T-cell (primary cell): ENCODE results near the gene SMPDL3A. TPM values are rescaled to one million over a fixed set of nuclear protein-coding genes. Genes with fewer than 3 reads are reported as not detected.

Experiments
- ATAC-seq, 4 experiments: fragments of 200-7000 bp in 3 of 4; fragments of 150-1000 bp in 1 of 4; cut with Tn5 transposase; replicated peaks in 1 of 4; 1 replicate in 3 of 4; 2 replicates in 1 of 4; pipeline ENCODE4 v1.10.0; 2021; ENCODE audit warnings: moderate library complexity in 3 of 4, mild to moderate bottlenecking in 2 of 4, moderate number of reproducible peaks in 1 of 4
- CTCF ChIA-PET, 2 donors: fragments of 300-600 bp; sonication (Branson Sonifier 250); formaldehyde crosslinking; loops; one replicate each; lab custom pipeline; 2022; ENCODE audit warnings: antibody characterized with exemption in 2 of 2; lab: Charles Lee
- POLR2A ChIA-PET, 2 donors: fragments of 300-600 bp; sonication (Branson Sonifier 250); formaldehyde crosslinking; loops; one replicate each; lab custom pipeline; 2022; ENCODE audit warnings: antibody characterized with exemption in 2 of 2; lab: Charles Lee
- DNase-seq, 35 experiments: peaks; one replicate each; pipeline versions ENCODE4 v3.0.0 to v3.0.0-alpha.2; 2013 to 2023
- H3K27ac ChIP-seq: one replicate; pipeline ENCODE4 v1.5.1; 2013; ENCODE audit warnings: low read length
- H3K27me3 ChIP-seq, 2 experiments: replicated peaks in 1 of 2; 1 replicate in 1 of 2; 2 replicates in 1 of 2; pipeline versions ENCODE4 v1.6.1 to v1.7.0; 2013; ENCODE audit warnings: low read length in 1 of 2, mixed read lengths in 1 of 2; ENCODE audit not compliant: control insufficient read depth in 2 of 2, insufficient read depth in 2 of 2; ENCODE audit errors: extremely low read depth in 1 of 2
- H3K36me3 ChIP-seq, 2 donors: 1 replicate in 1 of 2; 2 replicates in 1 of 2; pipeline versions ENCODE4 v1.6.1 to v1.7.0; 2013; ENCODE audit warnings: low read length in 1 of 2; ENCODE audit not compliant: control insufficient read depth in 2 of 2, insufficient read depth in 1 of 2; ENCODE audit errors: extremely low read depth in 1 of 2
- H3K4me1 ChIP-seq, 2 experiments: 1 replicate in 1 of 2; 2 replicates in 1 of 2; pipeline versions ENCODE4 v1.6.1 to v1.7.0; 2013; ENCODE audit warnings: low read length in 2 of 2, mixed read lengths in 1 of 2; ENCODE audit not compliant: insufficient read depth in 2 of 2, control insufficient read depth in 1 of 2; ENCODE audit errors: extremely low read depth in 1 of 2
- H3K4me3 ChIP-seq, 2 donors: 1 replicate in 1 of 2; 2 replicates in 1 of 2; pipeline versions ENCODE4 v1.5.1 to v1.7.0; 2013; ENCODE audit warnings: mild to moderate bottlenecking in 2 of 2, low read length in 1 of 2, moderate library complexity in 1 of 2; ENCODE audit not compliant: control insufficient read depth in 1 of 2; ENCODE audit errors: extremely low read depth in 1 of 2
- H3K9me3 ChIP-seq: 2 replicates; pipeline ENCODE4 v1.7.0; 2013
- H3K27ac Mint-ChIP-seq, 2 donors: one replicate each; pipeline ENCODE4 v1.8.0; 2020 to 2021; ENCODE audit warnings: mild to moderate bottlenecking in 2 of 2, mixed read lengths in 2 of 2
- H3K27me3 Mint-ChIP-seq, 2 donors: one replicate each; pipeline ENCODE4 v1.8.0; 2021 to 2022; ENCODE audit warnings: mixed read lengths in 2 of 2
- H3K36me3 Mint-ChIP-seq: one replicate; pipeline ENCODE4 v1.8.0; 2021; ENCODE audit warnings: mixed read lengths
- H3K4me1 Mint-ChIP-seq, 3 donors: one replicate each; pipeline ENCODE4 v1.8.0; 2020 to 2022; ENCODE audit warnings: mixed read lengths in 3 of 3, mild to moderate bottlenecking in 1 of 3
- H3K4me3 Mint-ChIP-seq, 3 donors: one replicate each; pipeline ENCODE4 v1.8.0; 2020 to 2022; ENCODE audit warnings: mild to moderate bottlenecking in 3 of 3, mixed read lengths in 3 of 3, moderate library complexity in 3 of 3
- H3K9me3 Mint-ChIP-seq, 3 donors: one replicate each; pipeline ENCODE4 v1.8.0; 2020 to 2022; ENCODE audit warnings: mixed read lengths in 3 of 3
- WGBS: methylation state at CpG from one replicate; pipeline ENCODE4 v1.1.5; 2013; ENCODE audit warnings: missing lambda C conversion rate; ENCODE audit not compliant: insufficient coverage; 5-methylcytosine and 5-hydroxymethylcytosine counted together
- total RNA-seq, 35 experiments: library from RNA in 6 of 35; stranded (reverse) in 6 of 35; fragments of 120-200 nt in 1 of 35; gene quantifications; one replicate each; pipeline versions ENCODE4 v1.2.1 to v1.2.4 and lab custom pipeline; 2013 to 2026

SMPDL3A gene
- total RNA-seq, 5 donors from 2014 or later (not counting 1 experiment from before 2014, with no cell fraction given) = 0.16 TPM; not detected in 4

DNA sequence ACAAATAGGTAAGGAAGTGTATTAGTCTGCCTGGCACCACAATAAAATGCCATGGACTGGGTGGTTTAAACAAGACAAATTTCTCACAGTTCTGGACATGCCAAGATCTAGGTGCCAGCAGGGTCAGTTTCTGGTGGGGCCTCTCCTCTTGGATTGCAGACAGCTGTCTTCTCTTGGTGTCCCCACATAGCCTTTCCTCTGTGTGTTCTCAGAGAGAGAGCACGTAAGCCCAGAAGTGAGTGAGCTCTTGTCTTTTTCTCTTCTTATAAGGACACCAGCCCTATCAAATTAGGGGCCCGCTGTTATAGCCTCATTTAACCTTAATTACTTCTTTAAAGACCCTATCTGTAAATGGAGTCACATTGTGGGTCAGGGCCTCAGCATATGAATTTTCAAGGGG, 28.3 kb downstream of the SMPDL3A start:
- H3K27me3 Mint-ChIP-seq = no peaks in the 10 kb centered on the region
- H3K27me3 ChIP-seq = no peaks in the 10 kb centered on the region
- no peak for ATAC-seq
- no peak overlapping the region for H3K4me3 ChIP-seq
- no peak overlapping the region for H3K27ac Mint-ChIP-seq
- CTCF ChIA-PET = no interaction called here
- H3K9me3 ChIP-seq = no peaks in the 10 kb centered on the region
- no peaks in the 10 kb centered on the region for H3K36me3 Mint-ChIP-seq
- POLR2A ChIA-PET = no interaction called here
- H3K4me3 Mint-ChIP-seq = no peak overlapping the region
- no peaks in the 10 kb centered on the region for H3K4me1 ChIP-seq
- H3K4me1 Mint-ChIP-seq = no peaks in the 10 kb centered on the region
- H3K9me3 Mint-ChIP-seq = no peaks in the 10 kb centered on the region
- WGBS = 86% methylated on average over 1 of the region's 2 CpGs
- H3K36me3 ChIP-seq = no peaks in the 10 kb centered on the region
- no peak overlapping the region for H3K27ac ChIP-seq
- no peak for DNase-seq

DNA sequence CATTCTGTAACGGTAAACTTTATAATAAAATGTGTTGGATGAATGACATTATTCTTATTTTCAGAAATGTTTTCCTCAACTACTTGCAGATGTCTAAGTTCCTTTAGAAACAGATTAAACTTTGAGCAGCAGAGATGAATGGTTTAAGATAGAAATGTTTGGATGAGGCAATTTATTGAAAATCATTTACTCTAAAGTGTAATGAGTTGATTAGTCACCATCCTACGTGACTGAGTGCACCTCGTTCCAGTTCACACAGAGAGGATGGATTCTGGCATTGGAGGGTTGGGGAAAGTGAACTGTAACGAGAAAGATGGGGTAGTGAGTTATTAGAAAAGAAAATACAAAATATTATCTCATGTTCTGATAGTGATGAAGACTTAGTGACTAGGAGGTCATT, 28.7 kb downstream of the SMPDL3A start:
- H3K4me1 ChIP-seq = no peaks in the 10 kb centered on the region
- no peaks in the 10 kb centered on the region for H3K36me3 ChIP-seq
- H3K27ac Mint-ChIP-seq = no peak overlapping the region
- no peak overlapping the region for H3K27ac ChIP-seq
- H3K4me1 Mint-ChIP-seq = no peaks in the 10 kb centered on the region
- no peaks in the 10 kb centered on the region for H3K27me3 ChIP-seq
- H3K4me3 ChIP-seq = no peak overlapping the region
- CTCF ChIA-PET = no interaction called here
- no peaks in the 10 kb centered on the region for H3K9me3 Mint-ChIP-seq
- POLR2A ChIA-PET = no interaction called here
- H3K9me3 ChIP-seq = no peaks in the 10 kb centered on the region
- ATAC-seq = no peak
- no peak for DNase-seq
- no peak overlapping the region for H3K4me3 Mint-ChIP-seq
- no peaks in the 10 kb centered on the region for H3K36me3 Mint-ChIP-seq
- H3K27me3 Mint-ChIP-seq = no peaks in the 10 kb centered on the region
- WGBS = no CpG with 5 or more reads among the region's 4 CpGs

DNA sequence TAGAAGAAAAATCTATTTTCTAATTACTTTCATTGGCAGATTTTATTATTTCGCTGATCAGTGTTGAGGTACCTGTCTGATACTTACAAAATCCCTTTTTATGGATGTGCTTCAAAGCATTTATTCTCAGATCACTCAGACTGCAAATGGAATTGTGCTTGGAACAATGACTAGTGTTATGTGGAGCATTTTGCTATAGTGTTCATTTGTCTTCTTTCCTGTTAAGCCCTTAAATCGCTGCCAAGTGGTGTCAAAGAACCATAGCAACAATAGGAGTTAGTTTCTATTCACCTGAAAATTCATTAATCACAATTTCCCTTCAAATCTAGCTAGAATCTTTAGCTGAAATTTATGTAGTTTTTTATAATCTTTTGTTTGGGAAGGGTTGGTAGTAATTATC, 29.8 kb downstream of the SMPDL3A start:
- H3K4me1 Mint-ChIP-seq = no peaks in the 10 kb centered on the region
- Histone ChIP-seq H3K36me3 (no peaks in the 10 kb centered on the region), H3K27ac (no peak overlapping the region), H3K4me1 (no peaks in the 10 kb centered on the region), H3K4me3 (no peak overlapping the region), H3K27me3 (no peaks in the 10 kb centered on the region), H3K9me3 (no peaks in the 10 kb centered on the region)
- no CpG with 5 or more reads among the region's 2 CpGs for WGBS
- H3K27ac Mint-ChIP-seq = no peak overlapping the region
- H3K36me3 Mint-ChIP-seq = no peaks in the 10 kb centered on the region
- ATAC-seq (no peak), DNase-seq (no peak)
- peaks cover 0 to 1% of the 10 kb centered on the region in 2 donors for H3K27me3 Mint-ChIP-seq
- ChIA-PET POLR2A (no interaction called here), CTCF (no interaction called here)
- H3K9me3 Mint-ChIP-seq = no peaks in the 10 kb centered on the region
- no peak overlapping the region for H3K4me3 Mint-ChIP-seq

GRCh38 chr6:122821095-122821494, 32.0 kb downstream of the SMPDL3A start:
- no peaks in the 10 kb centered on the region for H3K4me1 Mint-ChIP-seq
- ATAC-seq (no peak), DNase-seq (no peak)
- WGBS = no CpG with 5 or more reads among the region's 2 CpGs
- no peaks in the 10 kb centered on the region for H3K9me3 Mint-ChIP-seq
- H3K4me1 ChIP-seq = no peaks in the 10 kb centered on the region
- H3K27ac ChIP-seq = no peak overlapping the region
- H3K27ac Mint-ChIP-seq = no peak overlapping the region
- no peaks in the 10 kb centered on the region for H3K27me3 ChIP-seq
- no peaks in the 10 kb centered on the region for H3K36me3 ChIP-seq
- H3K9me3 ChIP-seq = no peaks in the 10 kb centered on the region
- H3K27me3 Mint-ChIP-seq = peaks cover 0 to 5% of the 10 kb centered on the region in 2 donors
- no peak overlapping the region for H3K4me3 ChIP-seq
- H3K4me3 Mint-ChIP-seq = no peak overlapping the region
- no peaks in the 10 kb centered on the region for H3K36me3 Mint-ChIP-seq
- CTCF ChIA-PET = no interaction called here
- POLR2A ChIA-PET = no interaction called here

DNA sequence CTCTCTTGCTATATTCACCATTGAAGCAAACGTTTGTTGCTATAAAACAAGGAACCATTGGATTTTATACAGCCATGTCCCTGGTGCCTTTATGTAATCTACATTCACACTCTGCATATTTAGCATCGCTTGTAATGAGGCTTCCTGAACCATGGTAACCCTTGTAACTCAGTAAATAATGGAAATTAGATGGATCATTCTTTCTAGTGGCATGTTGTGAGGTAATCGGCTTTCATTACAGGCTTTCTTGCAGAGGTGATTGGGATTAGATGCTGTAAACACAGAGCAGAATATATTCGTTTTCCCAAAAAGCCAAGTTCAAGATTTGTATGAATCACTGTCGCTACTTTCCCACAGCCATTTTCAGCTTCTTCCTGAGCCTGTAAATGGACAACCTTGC, 36.1 kb downstream of the SMPDL3A start:
- Mint-ChIP-seq H3K9me3 (no peaks in the 10 kb centered on the region), H3K4me1 (no peaks in the 10 kb centered on the region), H3K27me3 (peaks cover 0 to 7% of the 10 kb centered on the region in 2 donors), H3K27ac (no peak overlapping the region), H3K36me3 (no peaks in the 10 kb centered on the region), H3K4me3 (no peak overlapping the region)
- H3K4me3 ChIP-seq = no peak overlapping the region
- ChIA-PET POLR2A (no interaction called here), CTCF (interaction anchor here (0.6 to 0.7 kb wide), 2 partner anchors 13 to 21 kb away, joined by 3 to 5 read pairs; no protein-coding TSS in a partner anchor)
- H3K9me3 ChIP-seq = no peaks in the 10 kb centered on the region
- H3K27ac ChIP-seq = no peak overlapping the region
- H3K4me1 ChIP-seq = no peaks in the 10 kb centered on the region
- no peaks in the 10 kb centered on the region for H3K36me3 ChIP-seq
- WGBS = 90% methylated on average over 2 of the region's 5 CpGs
- ATAC-seq = no peak
- peaks cover 0 to 2% of the 10 kb centered on the region in 2 experiments for H3K27me3 ChIP-seq
- no peak for DNase-seq

DNA sequence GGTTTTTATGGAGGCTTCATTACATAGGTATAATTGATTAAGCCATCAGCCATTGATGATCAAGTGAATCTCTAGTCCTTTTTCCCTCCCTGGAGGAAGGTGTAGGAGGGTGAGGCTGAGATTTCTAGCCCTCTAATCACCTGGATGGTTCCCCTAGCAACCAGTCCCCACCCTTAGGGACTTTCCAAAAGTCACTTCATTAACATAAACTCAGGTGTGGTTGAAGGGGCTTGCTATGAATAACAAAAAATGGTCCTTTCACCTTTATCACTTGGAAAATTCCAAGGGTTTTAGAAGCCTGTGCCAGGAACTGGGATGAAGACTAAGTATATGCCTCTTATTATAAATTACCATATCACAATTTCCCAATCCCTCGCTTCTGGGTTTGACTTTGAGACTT, 40.4 kb downstream of the SMPDL3A start:
- Histone ChIP-seq H3K27ac (no peak overlapping the region), H3K4me1 (no peaks in the 10 kb centered on the region), H3K9me3 (no peaks in the 10 kb centered on the region), H3K4me3 (no peak overlapping the region), H3K27me3 (peaks cover 0 to 2% of the 10 kb centered on the region in 2 experiments), H3K36me3 (no peaks in the 10 kb centered on the region)
- WGBS = no CpG with 5 or more reads among the region's 1 CpG
- DNase-seq = no peak
- Mint-ChIP-seq H3K4me1 (no peaks in the 10 kb centered on the region), H3K36me3 (no peaks in the 10 kb centered on the region), H3K4me3 (no peak overlapping the region), H3K27ac (no peak overlapping the region), H3K27me3 (peaks cover 2 to 5% of the 10 kb centered on the region in 2 donors), H3K9me3 (no peaks in the 10 kb centered on the region)
- ChIA-PET CTCF (no interaction called here), POLR2A (no interaction called here)
- no peak for ATAC-seq

DNA sequence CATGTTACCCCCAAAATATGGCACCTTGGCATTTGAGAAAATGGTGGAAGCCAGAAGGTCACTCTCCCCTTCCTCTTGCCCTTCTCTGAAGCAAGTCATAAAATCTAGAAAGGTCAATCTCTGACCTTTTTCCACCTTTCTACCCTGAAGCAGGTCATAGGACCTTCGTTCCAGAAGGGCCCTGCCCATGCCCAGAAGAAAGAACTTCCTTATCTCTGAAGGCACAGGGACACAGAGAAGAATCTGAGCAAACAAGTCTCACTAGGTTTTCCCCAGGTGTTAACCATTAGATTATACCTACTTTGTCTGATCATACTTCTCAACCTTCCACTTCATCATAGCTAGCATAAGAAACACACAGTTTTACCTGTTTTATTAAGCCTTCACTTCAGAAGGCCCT, 42.5 kb downstream of the SMPDL3A start:
- no peaks in the 10 kb centered on the region for H3K9me3 Mint-ChIP-seq
- WGBS = 38% methylated on average over 1 of the region's 1 CpG
- H3K27ac Mint-ChIP-seq = no peak overlapping the region
- peaks cover 2% of the 10 kb centered on the region in 2 experiments for H3K27me3 ChIP-seq
- H3K4me1 Mint-ChIP-seq = no peaks in the 10 kb centered on the region
- ChIA-PET POLR2A (no interaction called here), CTCF (no interaction called here)
- H3K4me3 ChIP-seq = no peak overlapping the region
- H3K9me3 ChIP-seq = no peaks in the 10 kb centered on the region
- peaks cover 3 to 12% of the 10 kb centered on the region in 2 donors for H3K27me3 Mint-ChIP-seq
- no peaks in the 10 kb centered on the region for H3K4me1 ChIP-seq
- H3K27ac ChIP-seq = no peak overlapping the region
- ATAC-seq = no peak
- DNase-seq = no peak
- no peaks in the 10 kb centered on the region for H3K36me3 Mint-ChIP-seq
- no peak overlapping the region for H3K4me3 Mint-ChIP-seq
- H3K36me3 ChIP-seq = no peaks in the 10 kb centered on the region
